HL-60 (cell line): ENCODE data around the gene SSTR4.

Experiments
- DNase-seq, 2 experiments: peaks; one replicate each; pipeline ENCODE4 v3.0.0-alpha.2; 2010 to 2020; ENCODE audit warnings: low read depth in 1 of 2, low spot score in 1 of 2
- H3K27ac ChIP-seq: fragments of 250-450 bp; sonication (Bioruptor Pico); replicated peaks from 2 replicates; pipeline ENCODE4 v1.5.1; 2020; ENCODE audit warnings: mild to moderate bottlenecking, moderate library complexity
- H3K27me3 ChIP-seq: fragments of 250-450 bp; sonication (Bioruptor Pico); 2 replicates; pipeline ENCODE4 v1.5.1; 2021; ENCODE audit warnings: mild to moderate bottlenecking, moderate library complexity; ENCODE audit not compliant: insufficient read depth, poor library complexity, severe bottlenecking
- H3K4me3 ChIP-seq: replicated peaks from 2 replicates; pipeline ENCODE4 v1.5.1; 2011; ENCODE audit warnings: mild to moderate bottlenecking, control low read depth, low read length; ENCODE audit not compliant: insufficient read depth
- GABPA ChIP-seq: IDR thresholded peaks from 2 replicates; pipeline ENCODE4 v1.6.1; 2012; ENCODE audit warnings: low read depth
- POLR2AphosphoS5 ChIP-seq: IDR thresholded peaks from 2 replicates; pipeline ENCODE4 v1.6.1; 2012; ENCODE audit warnings: low read depth
- SPI1 ChIP-seq: IDR thresholded peaks from 2 replicates; pipeline ENCODE4 v1.6.1; 2012; ENCODE audit warnings: low read depth, mild to moderate bottlenecking, borderline replicate concordance
- TF ChIP-seq, protein P1 (sequence below): IDR thresholded peaks from 2 replicates; pipeline ENCODE4 v1.6.1; 2012; ENCODE audit warnings: low read depth; ENCODE audit not compliant: insufficient replicate concordance
- TF ChIP-seq, protein P2 (sequence below): IDR thresholded peaks from one replicate; pipeline ENCODE4 v1.5.1; 2011; ENCODE audit warnings: low read length, control low read depth, inconsistent platforms; ENCODE audit not compliant: insufficient read depth

The SSTR4 gene

DNA sequence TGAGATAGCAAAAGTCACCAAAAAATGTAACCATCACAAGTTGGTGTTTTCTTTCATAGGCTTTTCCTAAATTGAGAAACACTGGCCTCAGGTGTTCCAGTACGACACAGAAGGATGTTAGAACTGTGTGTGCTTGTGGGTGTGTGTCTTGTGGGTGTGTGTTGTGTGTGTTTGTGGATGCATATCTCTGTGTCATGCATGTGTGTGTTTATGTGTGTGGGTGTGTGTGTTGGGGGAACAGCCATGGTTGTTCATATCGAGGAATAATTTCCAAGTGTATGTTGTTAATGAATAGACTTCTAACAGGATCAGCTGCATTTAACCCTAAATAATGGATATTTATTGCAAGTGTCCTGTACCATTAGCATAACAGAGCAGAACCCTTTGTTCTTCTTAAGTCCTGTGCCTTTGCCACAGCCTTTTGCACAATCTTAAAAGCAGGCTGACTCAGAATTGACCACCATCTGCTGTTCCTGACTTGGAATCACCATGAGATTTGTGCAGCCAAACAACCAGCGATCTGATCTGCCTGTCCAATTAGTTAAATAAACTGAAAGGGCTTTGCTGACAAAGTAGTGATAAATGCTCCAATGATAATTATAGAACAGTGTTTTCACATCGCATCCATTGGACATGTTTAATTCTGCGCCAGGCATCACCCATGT lies 43.4 kb downstream of the SSTR4 start:
- no peak for DNase-seq
- no peak for TF ChIP-seq GABPA
- TF ChIP-seq, protein P1, sequence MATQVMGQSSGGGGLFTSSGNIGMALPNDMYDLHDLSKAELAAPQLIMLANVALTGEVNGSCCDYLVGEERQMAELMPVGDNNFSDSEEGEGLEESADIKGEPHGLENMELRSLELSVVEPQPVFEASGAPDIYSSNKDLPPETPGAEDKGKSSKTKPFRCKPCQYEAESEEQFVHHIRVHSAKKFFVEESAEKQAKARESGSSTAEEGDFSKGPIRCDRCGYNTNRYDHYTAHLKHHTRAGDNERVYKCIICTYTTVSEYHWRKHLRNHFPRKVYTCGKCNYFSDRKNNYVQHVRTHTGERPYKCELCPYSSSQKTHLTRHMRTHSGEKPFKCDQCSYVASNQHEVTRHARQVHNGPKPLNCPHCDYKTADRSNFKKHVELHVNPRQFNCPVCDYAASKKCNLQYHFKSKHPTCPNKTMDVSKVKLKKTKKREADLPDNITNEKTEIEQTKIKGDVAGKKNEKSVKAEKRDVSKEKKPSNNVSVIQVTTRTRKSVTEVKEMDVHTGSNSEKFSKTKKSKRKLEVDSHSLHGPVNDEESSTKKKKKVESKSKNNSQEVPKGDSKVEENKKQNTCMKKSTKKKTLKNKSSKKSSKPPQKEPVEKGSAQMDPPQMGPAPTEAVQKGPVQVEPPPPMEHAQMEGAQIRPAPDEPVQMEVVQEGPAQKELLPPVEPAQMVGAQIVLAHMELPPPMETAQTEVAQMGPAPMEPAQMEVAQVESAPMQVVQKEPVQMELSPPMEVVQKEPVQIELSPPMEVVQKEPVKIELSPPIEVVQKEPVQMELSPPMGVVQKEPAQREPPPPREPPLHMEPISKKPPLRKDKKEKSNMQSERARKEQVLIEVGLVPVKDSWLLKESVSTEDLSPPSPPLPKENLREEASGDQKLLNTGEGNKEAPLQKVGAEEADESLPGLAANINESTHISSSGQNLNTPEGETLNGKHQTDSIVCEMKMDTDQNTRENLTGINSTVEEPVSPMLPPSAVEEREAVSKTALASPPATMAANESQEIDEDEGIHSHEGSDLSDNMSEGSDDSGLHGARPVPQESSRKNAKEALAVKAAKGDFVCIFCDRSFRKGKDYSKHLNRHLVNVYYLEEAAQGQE, result no peak
- TF ChIP-seq POLR2AphosphoS5, result no peak
- no peak for TF ChIP-seq SPI1
- Histone ChIP-seq H3K27ac (no peak overlapping the region), H3K4me3 (no peak overlapping the region), H3K27me3 (no peaks in the 10 kb centered on the region)

DNA sequence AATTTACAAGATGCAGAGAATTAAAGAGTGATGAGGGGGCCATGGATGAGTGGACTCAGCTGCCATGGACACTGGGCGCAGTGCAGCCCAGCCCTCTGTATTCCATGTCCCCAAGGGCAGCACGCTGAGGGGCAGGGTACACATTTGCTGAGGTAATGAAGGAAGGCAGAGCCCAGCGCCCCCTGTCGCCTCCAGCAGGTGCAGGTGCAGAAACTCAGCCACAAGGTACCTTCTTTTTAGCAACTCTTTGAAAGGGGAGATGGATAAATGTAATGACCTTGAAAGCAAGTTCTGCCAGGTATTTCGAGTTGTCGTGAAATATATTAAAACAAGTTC lies 43.9 kb downstream of the SSTR4 start:
- Histone ChIP-seq H3K27me3 (no peaks in the 10 kb centered on the region), H3K4me3 (no peak overlapping the region), H3K27ac (no peak overlapping the region)
- TF ChIP-seq, protein P1, result no peak
- TF ChIP-seq POLR2AphosphoS5 (no peak), GABPA (no peak), SPI1 (no peak)
- TF ChIP-seq, protein P2, sequence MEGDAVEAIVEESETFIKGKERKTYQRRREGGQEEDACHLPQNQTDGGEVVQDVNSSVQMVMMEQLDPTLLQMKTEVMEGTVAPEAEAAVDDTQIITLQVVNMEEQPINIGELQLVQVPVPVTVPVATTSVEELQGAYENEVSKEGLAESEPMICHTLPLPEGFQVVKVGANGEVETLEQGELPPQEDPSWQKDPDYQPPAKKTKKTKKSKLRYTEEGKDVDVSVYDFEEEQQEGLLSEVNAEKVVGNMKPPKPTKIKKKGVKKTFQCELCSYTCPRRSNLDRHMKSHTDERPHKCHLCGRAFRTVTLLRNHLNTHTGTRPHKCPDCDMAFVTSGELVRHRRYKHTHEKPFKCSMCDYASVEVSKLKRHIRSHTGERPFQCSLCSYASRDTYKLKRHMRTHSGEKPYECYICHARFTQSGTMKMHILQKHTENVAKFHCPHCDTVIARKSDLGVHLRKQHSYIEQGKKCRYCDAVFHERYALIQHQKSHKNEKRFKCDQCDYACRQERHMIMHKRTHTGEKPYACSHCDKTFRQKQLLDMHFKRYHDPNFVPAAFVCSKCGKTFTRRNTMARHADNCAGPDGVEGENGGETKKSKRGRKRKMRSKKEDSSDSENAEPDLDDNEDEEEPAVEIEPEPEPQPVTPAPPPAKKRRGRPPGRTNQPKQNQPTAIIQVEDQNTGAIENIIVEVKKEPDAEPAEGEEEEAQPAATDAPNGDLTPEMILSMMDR, result no peak
- DNase-seq, result no peak

DNA sequence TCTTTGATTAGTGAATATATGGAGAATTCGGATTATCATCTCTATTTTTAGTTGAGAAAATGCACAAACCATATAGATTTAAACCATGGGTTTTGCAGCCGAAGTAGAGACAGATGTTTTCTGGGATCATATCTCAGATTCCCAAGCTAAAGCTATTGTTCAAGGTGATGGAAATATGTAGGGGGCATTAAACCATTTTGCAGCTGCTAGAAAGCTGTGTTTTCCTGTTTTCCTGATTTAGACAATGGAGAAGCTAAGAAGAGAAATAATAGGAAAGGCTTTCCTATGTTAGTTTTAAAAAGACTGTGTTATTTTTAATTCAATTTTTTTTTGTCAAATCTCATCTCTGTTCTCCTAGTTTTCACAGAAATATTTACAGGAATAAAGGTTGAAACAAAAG lies 44.8 kb downstream of the SSTR4 start:
- no peak overlapping the region for H3K27ac ChIP-seq

More for the DNA sequence above, 44.8 kb downstream of the SSTR4 start:
- TF ChIP-seq GABPA (no peak), POLR2AphosphoS5 (no peak), SPI1 (no peak)
- TF ChIP-seq, protein P1, result no peak
- TF ChIP-seq, protein P2, result no peak
- H3K4me3 ChIP-seq, result no peak overlapping the region
- H3K27me3 ChIP-seq, result no peaks in the 10 kb centered on the region
- no peak for DNase-seq
